GM23338 (cell line): ENCODE data around the gene DEFB127. TPM values are rescaled to one million over a fixed set of nuclear protein-coding genes. Genes with fewer than 3 reads are reported as not detected.

ENCODE experiments used
- ATAC-seq: fragments of 200-7000 bp; cut with Tn5 transposase; 3 replicates; pipeline ENCODE4 v1.9.1; 2020
- DNase-seq: peaks from one replicate; pipeline ENCODE4 v3.0.0-alpha.2; 2015; ENCODE audit warnings: low spot score
- H2AFZ ChIP-seq: fragments of 200-600 bp; sonication (generic); 2 replicates; pipeline ENCODE4 v1.8.0; 2016; ENCODE audit warnings: antibody characterized with exemption, mild to moderate bottlenecking, moderate library complexity
- H3F3A ChIP-seq: fragments of 200-600 bp; sonication (generic); replicated peaks from 2 replicates; pipeline ENCODE4 v1.8.0; 2017; ENCODE audit warnings: antibody characterized with exemption, mixed run types, low read depth
- H3K27ac ChIP-seq: fragments of 200-600 bp; sonication (generic); 2 replicates; pipeline ENCODE4 v1.6.1; 2016; ENCODE audit warnings: low read depth
- H3K27me3 ChIP-seq: fragments of 200-600 bp; sonication (generic); 2 replicates; pipeline ENCODE4 v1.8.0; 2016; ENCODE audit warnings: mild to moderate bottlenecking, mixed run types, moderate library complexity; ENCODE audit not compliant: insufficient read depth
- H3K36me3 ChIP-seq: fragments of 200-600 bp; sonication (generic); 2 replicates; pipeline ENCODE4 v1.8.0; 2016; ENCODE audit warnings: mild to moderate bottlenecking; ENCODE audit not compliant: insufficient read depth
- H3K4me1 ChIP-seq: fragments of 200-600 bp; sonication (generic); 2 replicates; pipeline ENCODE4 v1.8.0; 2016; ENCODE audit warnings: mild to moderate bottlenecking, moderate library complexity; ENCODE audit not compliant: insufficient read depth
- H3K4me2 ChIP-seq: fragments of 200-600 bp; sonication (generic); 2 replicates; pipeline ENCODE4 v1.7.1; 2017; ENCODE audit warnings: mixed run types
- H3K4me3 ChIP-seq: fragments of 200-600 bp; sonication (generic); 2 replicates; pipeline ENCODE4 v1.6.1; 2016; ENCODE audit warnings: mixed run types
- H3K79me2 ChIP-seq: fragments of 200-600 bp; sonication (generic); replicated peaks from 2 replicates; pipeline ENCODE4 v1.8.0; 2017; ENCODE audit warnings: mild to moderate bottlenecking; ENCODE audit not compliant: insufficient read depth
- H3K9me2 ChIP-seq: fragments of 200-600 bp; sonication (generic); 2 replicates; pipeline ENCODE4 v1.8.0; 2017; ENCODE audit not compliant: insufficient read depth
- H4K20me1 ChIP-seq: fragments of 200-600 bp; sonication (generic); replicated peaks from 2 replicates; pipeline ENCODE4 v1.8.0; 2017; ENCODE audit warnings: mild to moderate bottlenecking; ENCODE audit not compliant: insufficient read depth
- H3K27ac Mint-ChIP-seq: 2 replicates; pipeline ENCODE4 v1.8.0; 2020; ENCODE audit warnings: inconsistent platforms, mild to moderate bottlenecking, moderate library complexity, mixed read lengths
- H3K27me3 Mint-ChIP-seq: 3 replicates; pipeline ENCODE4 v1.8.0; 2022; ENCODE audit warnings: low read depth, mild to moderate bottlenecking, moderate library complexity, mixed read lengths, inconsistent platforms; ENCODE audit not compliant: insufficient read depth, poor library complexity
- H3K36me3 Mint-ChIP-seq: 3 replicates; pipeline ENCODE4 v1.8.0; 2021; ENCODE audit warnings: low read depth, mild to moderate bottlenecking, inconsistent platforms, moderate library complexity, mixed read lengths
- H3K4me1 Mint-ChIP-seq: 3 replicates; pipeline ENCODE4 v1.8.0; 2020; ENCODE audit warnings: mild to moderate bottlenecking, inconsistent platforms, mixed read lengths
- H3K4me3 Mint-ChIP-seq: 3 replicates; pipeline ENCODE4 v1.8.0; 2021; ENCODE audit warnings: moderate library complexity, mild to moderate bottlenecking, inconsistent platforms, mixed read lengths
- H3K9me3 Mint-ChIP-seq: 3 replicates; pipeline ENCODE4 v1.8.0; 2020; ENCODE audit warnings: moderate library complexity, mild to moderate bottlenecking, inconsistent platforms, mixed read lengths
- CREB1 ChIP-seq: fragments of 250-450 bp; sonication (Bioruptor Pico); IDR thresholded peaks from 2 replicates; pipeline ENCODE4 v1.5.0; 2020; ENCODE audit warnings: low read depth, mild to moderate bottlenecking, moderate library complexity
- EZH2 ChIP-seq: fragments of 200-600 bp; sonication (generic); IDR thresholded peaks from one replicate; pipeline ENCODE4 v1.8.0; 2017; ENCODE audit warnings: antibody characterized with exemption, mild to moderate bottlenecking, low read depth; ENCODE audit not compliant: unreplicated experiment
- EZH2phosphoT487 ChIP-seq: fragments of 200-600 bp; sonication (generic); IDR thresholded peaks from one replicate; pipeline ENCODE4 v1.8.1; 2018; ENCODE audit warnings: antibody characterized with exemption; ENCODE audit not compliant: unreplicated experiment
- JUNB ChIP-seq: IDR thresholded peaks from one replicate; pipeline ENCODE4 v1.6.1; 2016; ENCODE audit warnings: antibody characterized with exemption; ENCODE audit not compliant: unreplicated experiment
- NANOG ChIP-seq: IDR thresholded peaks from 2 replicates; pipeline ENCODE4 v1.6.1; 2016; ENCODE audit warnings: antibody characterized with exemption, borderline replicate concordance
- POLR2AphosphoS5 ChIP-seq: IDR thresholded peaks from 2 replicates; pipeline ENCODE4 v1.6.1; 2016; ENCODE audit warnings: antibody characterized with exemption, low read depth
- REST ChIP-seq: IDR thresholded peaks from one replicate; pipeline ENCODE4 v1.6.1; 2018; ENCODE audit warnings: antibody characterized with exemption; ENCODE audit not compliant: unreplicated experiment
- STAT1 ChIP-seq: IDR thresholded peaks from one replicate; pipeline ENCODE4 v1.6.1; 2016; ENCODE audit warnings: antibody characterized with exemption; ENCODE audit not compliant: unreplicated experiment
- ZNF114 ChIP-seq: fragments of 250-450 bp; sonication (Bioruptor Pico); IDR thresholded peaks from 2 replicates; pipeline ENCODE4 v1.5.0; 2020; ENCODE audit warnings: mild to moderate bottlenecking, moderate library complexity
- ZNF331 ChIP-seq: fragments of 250-450 bp; sonication (Bioruptor Pico); IDR thresholded peaks from 2 replicates; pipeline ENCODE4 v1.5.0; 2020; ENCODE audit warnings: low read depth, mild to moderate bottlenecking, moderate library complexity
- ZNF462 ChIP-seq: fragments of 250-450 bp; sonication (Bioruptor Pico); IDR thresholded peaks from 2 replicates; pipeline ENCODE4 v1.5.0; 2020; ENCODE audit warnings: mild to moderate bottlenecking, moderate library complexity
- polyA plus RNA-seq: library from polyadenylated mRNA; unstranded; fragments of >200 nt; fragmentation: Nextera tagmentation; extraction: Ambion mirVana; gene quantifications from 2 replicates; pipeline ENCODE4 v1.2.1, GENCODE V29; 2016
- total RNA-seq: library from RNA; depleted of rRNA; stranded (reverse); fragments of >200 nt; shearing (Covaris generic); gene quantifications from 2 replicates; pipeline ENCODE4 v1.2.3, GENCODE V29; 2014
- TF ChIP-seq, protein P1 (sequence below): IDR thresholded peaks from 2 replicates; pipeline ENCODE4 v1.6.1; 2016; ENCODE audit warnings: antibody characterized with exemption
- TF ChIP-seq, protein P2 (sequence below), 2 experiments: fragments of 200-600 bp in 1 of 2; sonication (generic) in 1 of 2; conservative IDR thresholded peaks; 2 replicates each; pipeline versions ENCODE4 v1.5.1 to v1.6.1; 2016 to 2017; ENCODE audit warnings: antibody characterized with exemption in 2 of 2, low read depth in 2 of 2, mild to moderate bottlenecking in 2 of 2, moderate library complexity in 1 of 2

Gene DEFB127
- total and polyA plus RNA-seq, 2 experiments from 2014 or later: not detected

DNA sequence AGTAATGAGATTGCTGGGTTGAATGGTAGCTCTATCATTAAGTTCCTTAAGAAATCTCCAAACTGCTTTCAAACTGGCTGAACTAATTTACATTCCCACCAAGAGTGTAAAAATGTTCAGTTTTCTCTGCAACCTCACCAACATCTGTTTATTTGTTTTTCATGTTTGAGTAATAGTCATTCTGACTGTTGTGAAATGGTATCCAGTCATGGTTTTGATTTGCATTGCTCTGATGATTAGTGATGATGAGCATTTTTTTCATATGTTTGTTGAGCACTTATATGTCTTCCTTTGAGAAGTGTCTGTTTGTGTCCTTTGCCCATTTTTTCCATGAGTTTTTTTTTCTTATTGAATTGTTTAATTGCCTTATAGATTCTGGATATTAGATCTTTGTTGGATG, 44.9 kb upstream of the DEFB127 start:
- ATAC-seq (no peak), DNase-seq (no peak)
- H3K27ac Mint-ChIP-seq: no peak overlapping the region
- H3K4me1 ChIP-seq: no peaks in the 10 kb centered on the region
- H3K36me3 Mint-ChIP-seq: no peaks in the 10 kb centered on the region
- H4K20me1 ChIP-seq: no peaks in the 10 kb centered on the region
- peaks cover 3% of the 10 kb centered on the region for H3K27me3 Mint-ChIP-seq
- no peak overlapping the region for H3K4me3 ChIP-seq
- no peaks in the 10 kb centered on the region for H3K9me3 Mint-ChIP-seq
- H2AFZ ChIP-seq: no peak overlapping the region
- no peaks in the 10 kb centered on the region for H3K4me1 Mint-ChIP-seq
- no peaks in the 10 kb centered on the region for H3K9me2 ChIP-seq
- H3K27me3 ChIP-seq: no peaks in the 10 kb centered on the region
- no peak overlapping the region for H3K27ac ChIP-seq
- H3K4me3 Mint-ChIP-seq: no peak overlapping the region
- H3K4me2 ChIP-seq: no peak overlapping the region
- H3K36me3 ChIP-seq: no peaks in the 10 kb centered on the region
- no peaks in the 10 kb centered on the region for H3F3A ChIP-seq
- H3K79me2 ChIP-seq: no peaks in the 10 kb centered on the region
- TF ChIP-seq EZH2 (no peak), ZNF462 (no peak), STAT1 (no peak), NANOG (no peak), JUNB (no peak), ZNF114 (CRISPR knock-in tag) (no peak), POLR2AphosphoS5 (no peak), EZH2phosphoT487 (no peak), REST (no peak), ZNF331 (CRISPR knock-in tag) (no peak), CREB1 (CRISPR knock-in tag) (no peak)
- TF ChIP-seq, protein P1, sequence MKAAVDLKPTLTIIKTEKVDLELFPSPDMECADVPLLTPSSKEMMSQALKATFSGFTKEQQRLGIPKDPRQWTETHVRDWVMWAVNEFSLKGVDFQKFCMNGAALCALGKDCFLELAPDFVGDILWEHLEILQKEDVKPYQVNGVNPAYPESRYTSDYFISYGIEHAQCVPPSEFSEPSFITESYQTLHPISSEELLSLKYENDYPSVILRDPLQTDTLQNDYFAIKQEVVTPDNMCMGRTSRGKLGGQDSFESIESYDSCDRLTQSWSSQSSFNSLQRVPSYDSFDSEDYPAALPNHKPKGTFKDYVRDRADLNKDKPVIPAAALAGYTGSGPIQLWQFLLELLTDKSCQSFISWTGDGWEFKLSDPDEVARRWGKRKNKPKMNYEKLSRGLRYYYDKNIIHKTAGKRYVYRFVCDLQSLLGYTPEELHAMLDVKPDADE: no peak
- TF ChIP-seq, protein P2, sequence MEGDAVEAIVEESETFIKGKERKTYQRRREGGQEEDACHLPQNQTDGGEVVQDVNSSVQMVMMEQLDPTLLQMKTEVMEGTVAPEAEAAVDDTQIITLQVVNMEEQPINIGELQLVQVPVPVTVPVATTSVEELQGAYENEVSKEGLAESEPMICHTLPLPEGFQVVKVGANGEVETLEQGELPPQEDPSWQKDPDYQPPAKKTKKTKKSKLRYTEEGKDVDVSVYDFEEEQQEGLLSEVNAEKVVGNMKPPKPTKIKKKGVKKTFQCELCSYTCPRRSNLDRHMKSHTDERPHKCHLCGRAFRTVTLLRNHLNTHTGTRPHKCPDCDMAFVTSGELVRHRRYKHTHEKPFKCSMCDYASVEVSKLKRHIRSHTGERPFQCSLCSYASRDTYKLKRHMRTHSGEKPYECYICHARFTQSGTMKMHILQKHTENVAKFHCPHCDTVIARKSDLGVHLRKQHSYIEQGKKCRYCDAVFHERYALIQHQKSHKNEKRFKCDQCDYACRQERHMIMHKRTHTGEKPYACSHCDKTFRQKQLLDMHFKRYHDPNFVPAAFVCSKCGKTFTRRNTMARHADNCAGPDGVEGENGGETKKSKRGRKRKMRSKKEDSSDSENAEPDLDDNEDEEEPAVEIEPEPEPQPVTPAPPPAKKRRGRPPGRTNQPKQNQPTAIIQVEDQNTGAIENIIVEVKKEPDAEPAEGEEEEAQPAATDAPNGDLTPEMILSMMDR (conservative IDR thresholded peaks at IDR 0.05; ENCODE audit: low read depth in 2 of 2): no peak
